H9 (cell line): ENCODE results near the gene TCEA3. TPM values are rescaled to one million over a fixed set of nuclear protein-coding genes. Genes with fewer than 3 reads are reported as not detected.

ENCODE experiments used
- DNase-seq: peaks from one replicate; pipeline ENCODE4 v3.0.0-alpha.2; 2017
- H2AFZ ChIP-seq: one replicate; pipeline ENCODE4 v1.6.1; 2013; ENCODE audit warnings: mild to moderate bottlenecking, low read length, control low read depth, moderate library complexity
- H2AK5ac ChIP-seq: 2 replicates; pipeline ENCODE4 v1.6.1; 2013; ENCODE audit warnings: low read length, control low read depth, mixed read lengths; ENCODE audit not compliant: insufficient read length
- H2BK120ac ChIP-seq: one replicate; pipeline ENCODE4 v1.6.1; 2013; ENCODE audit warnings: low read depth, mild to moderate bottlenecking, low read length, control low read depth, inconsistent platforms; ENCODE audit not compliant: poor library complexity, severe bottlenecking
- H2BK12ac ChIP-seq: 2 replicates; pipeline ENCODE4 v1.6.1; 2013; ENCODE audit warnings: low read length, control low read depth, mixed read lengths, low read depth; ENCODE audit not compliant: insufficient read length
- H2BK15ac ChIP-seq: 2 replicates; pipeline ENCODE4 v1.6.1; 2013; ENCODE audit warnings: low read depth, low read length, control low read depth
- H2BK20ac ChIP-seq: one replicate; pipeline ENCODE4 v1.6.1; 2013; ENCODE audit warnings: low read depth, mild to moderate bottlenecking, low read length, control low read depth, inconsistent platforms; ENCODE audit not compliant: poor library complexity, severe bottlenecking
- H2BK5ac ChIP-seq: 2 replicates; pipeline ENCODE4 v1.6.1; 2013; ENCODE audit warnings: low read length, control low read depth, mixed read lengths; ENCODE audit not compliant: insufficient read length
- H3K14ac ChIP-seq: 2 replicates; pipeline ENCODE4 v1.6.1; 2013; ENCODE audit warnings: low read length, control low read depth; ENCODE audit not compliant: insufficient read depth
- H3K18ac ChIP-seq: 2 replicates; pipeline ENCODE4 v1.6.1; 2013; ENCODE audit warnings: low read depth, mild to moderate bottlenecking, mixed read lengths, low read length, control low read depth; ENCODE audit not compliant: insufficient read length
- H3K23ac ChIP-seq: 2 replicates; pipeline ENCODE4 v1.6.1; 2013; ENCODE audit warnings: low read length, control low read depth, mixed read lengths, low read depth; ENCODE audit not compliant: insufficient read length
- H3K23me2 ChIP-seq: 2 replicates; pipeline ENCODE4 v1.6.1; 2013; ENCODE audit warnings: low read depth, mild to moderate bottlenecking, mixed read lengths, low read length, control low read depth; ENCODE audit not compliant: insufficient read length, poor library complexity, severe bottlenecking
- H3K27ac ChIP-seq: 2 replicates; pipeline ENCODE4 v1.5.1; 2013; ENCODE audit warnings: low read length, control low read depth, mixed read lengths, low read depth; ENCODE audit not compliant: insufficient read length
- H3K27me3 ChIP-seq: 2 replicates; pipeline ENCODE4 v1.6.1; 2013; ENCODE audit warnings: low read length, control low read depth, inconsistent platforms; ENCODE audit not compliant: insufficient read depth
- H3K4ac ChIP-seq: 2 replicates; pipeline ENCODE4 v1.6.1; 2013; ENCODE audit warnings: low read depth, mild to moderate bottlenecking, control low read depth, inconsistent platforms, low read length, moderate library complexity
- H3K4me1 ChIP-seq: 2 replicates; pipeline ENCODE4 v1.6.1; 2013; ENCODE audit warnings: low read length, control low read depth, inconsistent platforms; ENCODE audit not compliant: insufficient read depth
- H3K4me2 ChIP-seq: 2 replicates; pipeline ENCODE4 v1.6.1; 2013; ENCODE audit warnings: low read length, control low read depth, mixed read lengths; ENCODE audit not compliant: insufficient read length, insufficient read depth
- H3K56ac ChIP-seq: 2 replicates; pipeline ENCODE4 v1.6.1; 2013; ENCODE audit warnings: low read depth, mild to moderate bottlenecking, mixed read lengths, low read length, control low read depth; ENCODE audit not compliant: insufficient read length
- H3K79me1 ChIP-seq: 2 replicates; pipeline ENCODE4 v1.6.1; 2013; ENCODE audit warnings: low read depth, mild to moderate bottlenecking, moderate library complexity, low read length, control low read depth, inconsistent platforms; ENCODE audit not compliant: insufficient read depth, poor library complexity, severe bottlenecking
- H3K79me2 ChIP-seq: 2 replicates; pipeline ENCODE4 v1.6.1; 2013; ENCODE audit warnings: low read length, control low read depth, inconsistent platforms; ENCODE audit not compliant: insufficient read depth
- H3K9ac ChIP-seq: 2 replicates; pipeline ENCODE4 v1.6.1; 2013; ENCODE audit warnings: low read length, control low read depth, mixed read lengths; ENCODE audit not compliant: insufficient read length; ENCODE audit errors: extremely low read depth
- H3K9me3 ChIP-seq: one replicate; pipeline ENCODE4 v1.6.1; 2013; ENCODE audit warnings: low read depth, low read length, inconsistent platforms; ENCODE audit not compliant: control insufficient read depth
- H3T11ph ChIP-seq: one replicate; pipeline ENCODE4 v1.6.1; 2013; ENCODE audit warnings: mild to moderate bottlenecking, low read length, control low read depth, inconsistent platforms
- H4K20me1 ChIP-seq: one replicate; pipeline ENCODE4 v1.6.1; 2013; ENCODE audit not compliant: control insufficient read depth, insufficient read length, insufficient read depth
- H4K5ac ChIP-seq: 2 replicates; pipeline ENCODE4 v1.6.1; 2013; ENCODE audit warnings: low read depth, mild to moderate bottlenecking, mixed read lengths, low read length, control low read depth; ENCODE audit not compliant: insufficient read length
- H4K8ac ChIP-seq: replicated peaks from 2 replicates; pipeline ENCODE4 v1.6.1; 2013; ENCODE audit warnings: low read length, control low read depth, mixed read lengths, low read depth; ENCODE audit not compliant: insufficient read length
- H4K91ac ChIP-seq: 2 replicates; pipeline ENCODE4 v1.6.1; 2013; ENCODE audit warnings: low read depth, mild to moderate bottlenecking, moderate library complexity, mixed read lengths, low read length, control low read depth; ENCODE audit not compliant: insufficient read length
- H3K27ac Mint-ChIP-seq, 3 experiments: 2 replicates in 2 of 3; 3 replicates in 1 of 3; pipeline ENCODE4 v1.8.0; 2020 to 2021; ENCODE audit warnings: mixed read lengths in 3 of 3, mild to moderate bottlenecking in 1 of 3, moderate library complexity in 1 of 3
- H3K27me3 Mint-ChIP-seq: 2 replicates; pipeline ENCODE4 v1.8.0; 2021; ENCODE audit warnings: low read depth, mild to moderate bottlenecking, moderate library complexity, mixed read lengths
- H3K36me3 Mint-ChIP-seq, 3 experiments: 2 replicates in 2 of 3; 3 replicates in 1 of 3; pipeline ENCODE4 v1.8.0; 2020 to 2021; ENCODE audit warnings: low read depth in 3 of 3, mixed read lengths in 3 of 3; ENCODE audit not compliant: insufficient read depth in 1 of 3
- H3K4me1 Mint-ChIP-seq, 2 experiments: 2 replicates each; pipeline ENCODE4 v1.8.0; 2020; ENCODE audit warnings: mixed read lengths in 2 of 2
- H3K4me3 Mint-ChIP-seq, 2 experiments: 2 replicates in 1 of 2; 3 replicates in 1 of 2; pipeline ENCODE4 v1.8.0; 2020 to 2021; ENCODE audit warnings: mild to moderate bottlenecking in 2 of 2, mixed read lengths in 2 of 2, moderate library complexity in 1 of 2
- H3K9me3 Mint-ChIP-seq, 2 experiments: 2 replicates in 1 of 2; 3 replicates in 1 of 2; pipeline ENCODE4 v1.8.0; 2020; ENCODE audit warnings: mild to moderate bottlenecking in 2 of 2, mixed read lengths in 2 of 2, moderate library complexity in 1 of 2
- CTCF ChIP-seq: fragments of 200-600 bp; sonication (generic); conservative IDR thresholded peaks from 3 replicates; pipeline ENCODE4 v1.8.0; 2021; ENCODE audit warnings: antibody characterized with exemption, mild to moderate bottlenecking
- WGBS: extraction: QIAGEN DNeasy Blood & Tissue Kit; methylation state at CpG from one replicate; pipeline ENCODE4 v1.1.7; 2013; ENCODE audit warnings: missing lambda C conversion rate, low lambda C conversion rate, mixed read lengths; ENCODE audit not compliant: insufficient read length; ENCODE audit errors: extremely low coverage; 5-methylcytosine and 5-hydroxymethylcytosine counted together
- total RNA-seq: library from RNA; stranded (reverse); gene quantifications from 2 replicates; pipeline ENCODE4 v1.2.1, GENCODE V29; 2021

Gene TCEA3
- total RNA-seq, 1 experiment from 2014 or later, result 0.37 TPM

DNA sequence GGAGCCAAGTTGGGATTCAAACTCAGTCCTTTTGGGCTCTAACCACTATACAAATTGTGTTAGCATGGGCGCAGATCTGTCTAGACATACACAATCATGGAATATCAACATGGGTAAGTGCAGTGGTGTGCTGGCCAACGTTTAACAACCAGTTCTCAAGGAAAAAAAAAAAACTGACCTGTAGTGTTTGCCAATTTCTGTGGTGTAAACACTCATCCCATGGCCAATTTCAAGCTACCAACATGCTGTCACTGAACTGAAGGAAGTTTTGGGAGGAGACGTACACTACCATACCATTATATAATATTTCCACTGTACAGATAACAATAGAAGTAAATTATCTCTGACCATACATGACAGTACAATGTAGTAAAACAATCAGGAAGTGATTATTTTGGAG lies 3.2 kb downstream of the TCEA3 start:
- peaks cover 6% of the 10 kb centered on the region in 3 experiments for H3K36me3 Mint-ChIP-seq
- Histone ChIP-seq H4K5ac (no peak overlapping the region), H3T11ph (no peak overlapping the region), H3K9me3 (no peaks in the 10 kb centered on the region), H3K23ac (no peak overlapping the region), H3K79me1 (no peaks in the 10 kb centered on the region), H3K79me2 (no peaks in the 10 kb centered on the region), H4K8ac (no peak overlapping the region), H3K9ac (no peak overlapping the region), H2BK12ac (no peak overlapping the region), H2BK20ac (no peak overlapping the region), H2BK5ac (no peak overlapping the region), H2BK120ac (no peak overlapping the region), H3K4me1 (no peaks in the 10 kb centered on the region), H3K4me2 (no peak overlapping the region), H3K27me3 (peaks cover 78% of the 10 kb centered on the region), H3K23me2 (no peaks in the 10 kb centered on the region), H3K14ac (no peak overlapping the region), H2AFZ (no peak overlapping the region), H4K20me1 (no peaks in the 10 kb centered on the region), H2BK15ac (no peak overlapping the region), H2AK5ac (no peak overlapping the region), H4K91ac (no peak overlapping the region), H3K27ac (no peak overlapping the region), H3K4ac (no peak overlapping the region), H3K56ac (no peak overlapping the region), H3K18ac (no peak overlapping the region)
- peaks cover 7 to 16% of the 10 kb centered on the region in 2 experiments for H3K4me1 Mint-ChIP-seq
- no peak for TF ChIP-seq CTCF
- H3K27me3 Mint-ChIP-seq, result peaks cover 100% of the 10 kb centered on the region
- no peak overlapping the region for H3K4me3 Mint-ChIP-seq
- no peak overlapping the region for H3K27ac Mint-ChIP-seq
- H3K9me3 Mint-ChIP-seq, result peaks cover 1 to 3% of the 10 kb centered on the region in 2 experiments; a peak in 2 of 5 replicates
- no peak for DNase-seq
- WGBS, result no CpG with 5 or more reads among the region's 3 CpGs
